ENCODE data around the gene ITGA2. TPM values are rescaled to one million over a fixed set of nuclear protein-coding genes. Genes with fewer than 3 reads are reported as not detected.

Gene ITGA2
- total and polyA plus RNA-seq, 3 experiments from 2014 or later, result 0.51 to 2.8 (median 2.7) TPM

GRCh38 chr5:53025487-53025886, 36.3 kb downstream of the ITGA2 start:
- POLR2A ChIA-PET, result no interaction called here

GRCh38 chr5:53027913-53028312, 38.8 kb downstream of the ITGA2 start:
- Mint-ChIP-seq H3K36me3 (no peaks in the 10 kb centered on the region), H3K4me3 (no peak overlapping the region), H3K4me1 (peaks cover 7 to 13% (median 10%) of the 10 kb centered on the region in 3 donors), H3K9me3 (no peaks in the 10 kb centered on the region), H3K27me3 (no peaks in the 10 kb centered on the region), H3K27ac (no peak overlapping the region)
- Histone ChIP-seq H3K27ac (ENCODE audit: low read depth, low read length) (no peak overlapping the region), H3K9me3 (ENCODE audit: low read length) (no peaks in the 10 kb centered on the region), H3K4me1 (ENCODE audit: insufficient read depth, low read length) (no peaks in the 10 kb centered on the region), H3K4me3 (ENCODE audit: low read length) (no peak overlapping the region), H3K36me3 (ENCODE audit: insufficient read depth, low read length) (no peaks in the 10 kb centered on the region), H3K27me3 (ENCODE audit: insufficient read depth, low read length, poor library complexity, severe bottlenecking) (no peaks in the 10 kb centered on the region)
- no peak for DNase-seq
- ChIA-PET POLR2A (no interaction called here), CTCF (no interaction called here)

More at GRCh38 chr5:53025487-53025886, 36.3 kb downstream of the ITGA2 start:
- Histone ChIP-seq H3K36me3 (ENCODE audit: insufficient read depth, low read length) (no peaks in the 10 kb centered on the region), H3K9me3 (ENCODE audit: low read length) (no peaks in the 10 kb centered on the region), H3K27ac (ENCODE audit: low read depth, low read length) (no peak overlapping the region), H3K4me3 (ENCODE audit: low read length) (no peak overlapping the region), H3K27me3 (ENCODE audit: insufficient read depth, low read length, poor library complexity, severe bottlenecking) (no peaks in the 10 kb centered on the region), H3K4me1 (ENCODE audit: insufficient read depth, low read length) (no peaks in the 10 kb centered on the region)
- Mint-ChIP-seq H3K4me1 (no peaks in the 10 kb centered on the region), H3K36me3 (no peaks in the 10 kb centered on the region), H3K27ac (no peak overlapping the region), H3K27me3 (peaks cover 0 to 4% of the 10 kb centered on the region in 2 donors), H3K4me3 (no peak overlapping the region), H3K9me3 (no peaks in the 10 kb centered on the region)
- CTCF ChIA-PET, result no interaction called here
- DNase-seq, result no peak

GRCh38 chr5:53029608-53030007, 40.5 kb downstream of the ITGA2 start:
- no peak overlapping the region for H3K4me3 ChIP-seq (ENCODE audit: low read length)
- H3K9me3 ChIP-seq (ENCODE audit: low read length), result no peaks in the 10 kb centered on the region
- no peaks in the 10 kb centered on the region for H3K9me3 Mint-ChIP-seq
- ChIA-PET CTCF (no interaction called here), POLR2A (no interaction called here)
- no peak overlapping the region for H3K4me3 Mint-ChIP-seq
- no peak overlapping the region for H3K27ac ChIP-seq (ENCODE audit: low read depth, low read length)
- peaks cover 7 to 13% (median 10%) of the 10 kb centered on the region in 3 donors for H3K4me1 Mint-ChIP-seq
- no peaks in the 10 kb centered on the region for H3K36me3 Mint-ChIP-seq
- H3K36me3 ChIP-seq (ENCODE audit: insufficient read depth, low read length), result no peaks in the 10 kb centered on the region
- DNase-seq, result no peak
- H3K27ac Mint-ChIP-seq, result no peak overlapping the region
- H3K27me3 ChIP-seq (ENCODE audit: insufficient read depth, low read length, poor library complexity, severe bottlenecking), result no peaks in the 10 kb centered on the region
- no peaks in the 10 kb centered on the region for H3K4me1 ChIP-seq (ENCODE audit: insufficient read depth, low read length)
- no peaks in the 10 kb centered on the region for H3K27me3 Mint-ChIP-seq

GRCh38 chr5:53030893-53031292, 41.7 kb downstream of the ITGA2 start:
- no peaks in the 10 kb centered on the region for H3K36me3 Mint-ChIP-seq
- H3K4me3 ChIP-seq (ENCODE audit: low read length), result no peak overlapping the region
- no peaks in the 10 kb centered on the region for H3K9me3 ChIP-seq (ENCODE audit: low read length)
- H3K36me3 ChIP-seq (ENCODE audit: insufficient read depth, low read length), result no peaks in the 10 kb centered on the region
- H3K27ac ChIP-seq (ENCODE audit: low read depth, low read length), result no peak overlapping the region
- DNase-seq, result no peak
- H3K27me3 ChIP-seq (ENCODE audit: insufficient read depth, low read length, poor library complexity, severe bottlenecking), result no peaks in the 10 kb centered on the region
- no peak overlapping the region for H3K4me3 Mint-ChIP-seq
- peaks cover 7 to 13% (median 10%) of the 10 kb centered on the region in 3 donors for H3K4me1 Mint-ChIP-seq
- H3K27me3 Mint-ChIP-seq, result no peaks in the 10 kb centered on the region
- no peaks in the 10 kb centered on the region for H3K4me1 ChIP-seq (ENCODE audit: insufficient read depth, low read length)
- no peak overlapping the region for H3K27ac Mint-ChIP-seq
- CTCF ChIA-PET, result interaction anchor here (2.0 kb wide), 1 partner anchor 11 kb away, joined by 5 read pairs; no protein-coding TSS in a partner anchor
- no peaks in the 10 kb centered on the region for H3K9me3 Mint-ChIP-seq
- POLR2A ChIA-PET, result no interaction called here

- no peaks in the 10 kb centered on the region for H3K4me1 ChIP-seq (ENCODE audit: insufficient read depth, low read length)
- no peaks in the 10 kb centered on the region for H3K9me3 Mint-ChIP-seq
- H3K27me3 ChIP-seq (ENCODE audit: insufficient read depth, low read length, poor library complexity, severe bottlenecking), result no peaks in the 10 kb centered on the region
- H3K27ac Mint-ChIP-seq, result peak overlapping the region in 4 of 8 donors; percentile 28 to 76 (median 40)
- H3K4me3 ChIP-seq (ENCODE audit: low read length), result no peak overlapping the region
- no peak overlapping the region for H3K4me3 Mint-ChIP-seq
- peaks cover 7 to 13% (median 10%) of the 10 kb centered on the region in 3 donors for H3K4me1 Mint-ChIP-seq
- H3K9me3 ChIP-seq (ENCODE audit: low read length), result no peaks in the 10 kb centered on the region
- ChIA-PET POLR2A (no interaction called here), CTCF (interaction anchor here (2.0 kb wide), 1 partner anchor 10 kb away, joined by 5 read pairs; no protein-coding TSS in a partner anchor)
- no peak overlapping the region for H3K27ac ChIP-seq (ENCODE audit: low read depth, low read length)
- no peaks in the 10 kb centered on the region for H3K36me3 ChIP-seq (ENCODE audit: insufficient read depth, low read length)
- no peaks in the 10 kb centered on the region for H3K27me3 Mint-ChIP-seq
- no peaks in the 10 kb centered on the region for H3K36me3 Mint-ChIP-seq
- peak in 2 of 5 donors; percentile 7 to 41 for DNase-seq
These were observed 42.5 kb downstream of the ITGA2 start for GRCh38 chr5:53031695-53032096.

- DNase-seq, result no peak
- no peaks in the 10 kb centered on the region for H3K27me3 ChIP-seq (ENCODE audit: insufficient read depth, low read length, poor library complexity, severe bottlenecking)
- no peak overlapping the region for H3K27ac ChIP-seq (ENCODE audit: low read depth, low read length)
- no peak overlapping the region for H3K4me3 ChIP-seq (ENCODE audit: low read length)
- Mint-ChIP-seq H3K36me3 (no peaks in the 10 kb centered on the region), H3K27me3 (no peaks in the 10 kb centered on the region), H3K27ac (no peak overlapping the region), H3K9me3 (no peaks in the 10 kb centered on the region), H3K4me1 (peaks cover 7 to 13% (median 10%) of the 10 kb centered on the region in 3 donors), H3K4me3 (no peak overlapping the region)
- no peaks in the 10 kb centered on the region for H3K36me3 ChIP-seq (ENCODE audit: insufficient read depth, low read length)
- ChIA-PET POLR2A (interaction anchor here (0.9 kb wide), 1 partner anchor 10 kb away, joined by 3 read pairs; no protein-coding TSS in a partner anchor), CTCF (interaction anchor here (2.0 kb wide), 1 partner anchor 10 kb away, joined by 5 read pairs; no protein-coding TSS in a partner anchor)
- H3K4me1 ChIP-seq (ENCODE audit: insufficient read depth, low read length), result no peaks in the 10 kb centered on the region
- no peaks in the 10 kb centered on the region for H3K9me3 ChIP-seq (ENCODE audit: low read length)
These were observed 43.0 kb downstream of the ITGA2 start for GRCh38 chr5:53032188-53032587.

GRCh38 chr5:53034832-53035231, 45.7 kb downstream of the ITGA2 start:
- Mint-ChIP-seq H3K9me3 (no peaks in the 10 kb centered on the region), H3K27ac (no peak overlapping the region), H3K4me1 (peaks cover 9 to 22% (median 13%) of the 10 kb centered on the region in 3 donors)

GRCh38 chr5:53035868-53036381, 46.8 kb downstream of the ITGA2 start:
- peaks cover 19 to 33% (median 24%) of the 10 kb centered on the region in 3 donors for H3K4me1 Mint-ChIP-seq
- H3K27ac Mint-ChIP-seq, result no peak overlapping the region
- Histone ChIP-seq H3K4me3 (ENCODE audit: low read length) (no peak overlapping the region), H3K4me1 (ENCODE audit: insufficient read depth, low read length) (peaks cover 10% of the 10 kb centered on the region), H3K9me3 (ENCODE audit: low read length) (no peaks in the 10 kb centered on the region), H3K27me3 (ENCODE audit: insufficient read depth, low read length, poor library complexity, severe bottlenecking) (no peaks in the 10 kb centered on the region), H3K36me3 (ENCODE audit: insufficient read depth, low read length) (no peaks in the 10 kb centered on the region), H3K27ac (ENCODE audit: low read depth, low read length) (no peak overlapping the region)
- H3K36me3 Mint-ChIP-seq, result no peaks in the 10 kb centered on the region
- no peaks in the 10 kb centered on the region for H3K27me3 Mint-ChIP-seq
- no peak for DNase-seq
- H3K9me3 Mint-ChIP-seq, result no peaks in the 10 kb centered on the region
- ChIA-PET POLR2A (no interaction called here), CTCF (no interaction called here)
- H3K4me3 Mint-ChIP-seq, result no peak overlapping the region

More at GRCh38 chr5:53034832-53035231, 45.7 kb downstream of the ITGA2 start:
- Histone ChIP-seq H3K9me3 (ENCODE audit: low read length) (no peaks in the 10 kb centered on the region), H3K27ac (ENCODE audit: low read depth, low read length) (no peak overlapping the region), H3K4me3 (ENCODE audit: low read length) (no peak overlapping the region), H3K36me3 (ENCODE audit: insufficient read depth, low read length) (no peaks in the 10 kb centered on the region), H3K27me3 (ENCODE audit: insufficient read depth, low read length, poor library complexity, severe bottlenecking) (no peaks in the 10 kb centered on the region), H3K4me1 (ENCODE audit: insufficient read depth, low read length) (no peaks in the 10 kb centered on the region)
- POLR2A ChIA-PET, result no interaction called here
- DNase-seq, result no peak
- Mint-ChIP-seq H3K36me3 (no peaks in the 10 kb centered on the region), H3K27me3 (no peaks in the 10 kb centered on the region), H3K4me3 (no peak overlapping the region)
- CTCF ChIA-PET, result interaction anchor here (1.2 kb wide), 1 partner anchor 10 kb away, joined by 3 read pairs; no protein-coding TSS in a partner anchor
